Measurements from ENCODE around the gene SIRT5. TPM values are rescaled to one million over a fixed set of nuclear protein-coding genes. Genes with fewer than 3 reads are reported as not detected.

The SIRT5 gene
- polyA plus RNA-seq, 2 of the 4 experiments (the other 2 are of a cell fraction): 5.1 to 7.8 TPM

GRCh38 chr6:13593720-13594119 is 19.3 kb downstream of the SIRT5 start:
- H3K4me3 ChIP-seq: no peak overlapping the region
- H3K4me1 ChIP-seq: no peaks in the 10 kb centered on the region
- no peak overlapping the region for H3K27ac ChIP-seq
- ChIA-PET POLR2A (no interaction called here), CTCF (interaction anchor here (1.0 kb wide), 1 partner anchor 19 kb away, joined by 3 read pairs; no protein-coding TSS in a partner anchor)
- H3K4me2 ChIP-seq: no peak overlapping the region
- 87% methylated on average over 6 of the region's 6 CpGs for WGBS (ENCODE audit: missing lambda C conversion rate)
- no peak for DNase-seq (ENCODE audit: low read depth in 1 of 2, low spot score in 1 of 2)
- no peak for ATAC-seq
- no peak for FAIRE-seq
- no peak for TF ChIP-seq SMC3 (IDR thresholded peaks at IDR 0.05)
- no peak for TF ChIP-seq EHF (CRISPR knock-in tag; IDR thresholded peaks at IDR 0.05)
- no peak for TF ChIP-seq E2F6 (IDR thresholded peaks at IDR 0.05; ENCODE audit: borderline replicate concordance, low read depth)
- TF ChIP-seq PBX3 (IDR thresholded peaks at IDR 0.05): no peak
- no peak for TF ChIP-seq RFX5 (IDR thresholded peaks at IDR 0.05)
- no peak for TF ChIP-seq MYC (IDR thresholded peaks at IDR 0.05; ENCODE audit: borderline replicate concordance, low read length)
- no peak for TF ChIP-seq FOSL2 (IDR thresholded peaks at IDR 0.05)
- no peak for TF ChIP-seq FOSL2 (CRISPR knock-in tag; IDR thresholded peaks at IDR 0.05)
- no peaks in the 10 kb centered on the region for H3K9me3 ChIP-seq

GRCh38 chr6:13597073-13597472 is 22.7 kb downstream of the SIRT5 start:
- Histone ChIP-seq H3K9me3 (no peaks in the 10 kb centered on the region), H3K4me2 (no peak overlapping the region), H3K4me3 (no peak overlapping the region), H3K4me1 (no peaks in the 10 kb centered on the region), H3K27ac (no peak overlapping the region)
- no peak for DNase-seq (ENCODE audit: low read depth in 1 of 2, low spot score in 1 of 2)
- TF ChIP-seq CHD2 (IDR thresholded peaks at IDR 0.05; ENCODE audit: low read length, partially characterized antibody) (no peak), ZNF302 (CRISPR knock-in tag; IDR thresholded peaks at IDR 0.05) (no peak), EHMT2 (IDR thresholded peaks at IDR 0.05; ENCODE audit: low read depth) (no peak), ZSCAN20 (CRISPR knock-in tag; IDR thresholded peaks at IDR 0.05) (no peak)
- no peak for ATAC-seq
- WGBS (ENCODE audit: missing lambda C conversion rate): 85% methylated on average over 4 of the region's 4 CpGs
- no peak for FAIRE-seq
- ChIA-PET CTCF (no interaction called here), POLR2A (no interaction called here)

DNA sequence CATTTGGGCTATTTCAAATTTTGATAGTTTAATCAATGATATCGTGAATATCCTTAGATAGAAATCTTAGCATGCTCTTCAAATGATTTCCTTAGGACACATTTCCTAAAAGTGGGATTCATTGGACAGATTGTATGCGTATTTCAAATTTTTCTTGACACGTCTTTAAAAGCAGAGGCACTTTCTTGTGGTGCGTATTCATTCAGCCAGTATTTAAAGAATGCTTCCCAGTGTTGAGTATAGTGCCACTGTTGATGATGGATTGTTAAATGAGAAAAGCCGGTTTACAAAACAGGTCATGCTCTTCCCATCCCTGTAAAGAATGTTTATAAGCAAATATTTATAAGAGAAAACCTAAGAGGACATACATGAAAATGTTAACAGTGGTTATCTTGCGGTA is 25.6 kb downstream of the SIRT5 start:
- no peak overlapping the region for H3K27ac ChIP-seq
- CTCF ChIA-PET: interaction anchor here (0.6 kb wide), 1 partner anchor 29 kb away, joined by 3 read pairs; no protein-coding TSS in a partner anchor
- TF ChIP-seq PBX3 (IDR thresholded peaks at IDR 0.05) (no peak), FOSL2 (IDR thresholded peaks at IDR 0.05) (no peak), FOSL2 (CRISPR knock-in tag; IDR thresholded peaks at IDR 0.05) (no peak), RAD21 (conservative IDR thresholded peaks at IDR 0.05 in 1 of 2, IDR thresholded peaks at IDR 0.05 in 1 of 2) (no peak), POLR2AphosphoS2 (conservative IDR thresholded peaks at IDR 0.05; ENCODE audit: low read length) (no peak), FOXS1 (CRISPR knock-in tag; IDR thresholded peaks at IDR 0.05) (no peak), EP300 (IDR thresholded peaks at IDR 0.05) (no peak), MAX (IDR thresholded peaks at IDR 0.05) (no peak), NR3C1 (IDR thresholded peaks at IDR 0.05) (no peak), ESRRA (IDR thresholded peaks at IDR 0.05; ENCODE audit: borderline replicate concordance, low read length) (no peak), HDAC2 (IDR thresholded peaks at IDR 0.05) (no peak), KDM1A (IDR thresholded peaks at IDR 0.05; ENCODE audit: low read depth) (no peak), CBX2 (IDR thresholded peaks at IDR 0.05; ENCODE audit: borderline replicate concordance, low read depth) (no peak), RCOR1 (IDR thresholded peaks at IDR 0.05; ENCODE audit: low read depth, low read length) (no peak), ELK1 (IDR thresholded peaks at IDR 0.05; ENCODE audit: low read depth, low read length) (no peak)
- H3K4me3 ChIP-seq: no peak overlapping the region
- no peaks in the 10 kb centered on the region for H3K4me1 ChIP-seq
- H3K4me2 ChIP-seq: no peak overlapping the region
- DNase-seq (ENCODE audit: low read depth in 1 of 2, low spot score in 1 of 2): no peak
- no peak for FAIRE-seq
- 94% methylated on average over 6 of the region's 6 CpGs for WGBS (ENCODE audit: missing lambda C conversion rate)
- no peak for ATAC-seq
- POLR2A ChIA-PET: no interaction called here
- H3K9me3 ChIP-seq: no peaks in the 10 kb centered on the region

Data from A549 (cell line).